ENCODE results near the gene METTL26. TPM values are rescaled to one million over a fixed set of nuclear protein-coding genes. Genes with fewer than 3 reads are reported as not detected.

The METTL26 gene
- total RNA-seq, 1 experiment from 2014 or later = 115 TPM

DNA sequence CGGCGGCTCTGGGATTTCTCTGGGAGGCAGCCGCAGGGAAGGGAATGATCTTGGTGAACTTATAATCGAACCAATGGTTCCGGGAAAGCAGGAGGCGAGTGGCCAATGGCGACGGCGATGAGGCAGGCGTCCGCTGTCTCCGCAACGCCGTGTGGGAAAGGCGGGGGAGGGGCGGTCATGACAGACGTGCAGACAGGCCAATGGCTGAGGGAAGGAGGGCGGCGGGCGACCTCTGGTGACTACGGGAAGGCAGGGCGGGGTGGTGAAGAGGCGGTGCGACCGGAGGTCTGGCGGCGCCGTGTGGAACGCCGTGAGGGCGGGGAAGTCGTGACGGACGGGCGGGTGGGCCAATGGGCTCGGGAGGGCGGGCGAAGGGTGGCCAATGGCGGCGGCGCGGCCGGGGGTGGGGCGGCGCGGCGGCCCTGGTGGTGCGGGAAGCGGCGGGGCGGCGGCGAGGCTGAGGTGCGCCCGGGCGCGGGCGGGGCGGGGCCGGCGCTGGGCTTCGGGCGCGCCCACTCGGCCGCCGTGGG, 46.4 kb downstream of the METTL26 start, which contains the start of gene RAB40C:
Gene RAB40C (plus strand): TSS at position 409 of the 530 bp plus-strand sequence. CDS start 226 bp downstream, outside the sequence.
- POLR2A ChIA-PET = no interaction called here
- ATAC-seq (peak; percentile 91), DNase-seq (ENCODE audit: low spot score) (peak; percentile 98)
- H3K4me1 Mint-ChIP-seq = peaks cover 20% of the 10 kb centered on the region
- H3K27ac Mint-ChIP-seq = peak within 1 kb of the TSS; percentile 100
- peaks cover 44% of the 10 kb centered on the region for H3K27me3 Mint-ChIP-seq (ENCODE audit: low read depth)
- TF ChIP-seq, protein P1, sequence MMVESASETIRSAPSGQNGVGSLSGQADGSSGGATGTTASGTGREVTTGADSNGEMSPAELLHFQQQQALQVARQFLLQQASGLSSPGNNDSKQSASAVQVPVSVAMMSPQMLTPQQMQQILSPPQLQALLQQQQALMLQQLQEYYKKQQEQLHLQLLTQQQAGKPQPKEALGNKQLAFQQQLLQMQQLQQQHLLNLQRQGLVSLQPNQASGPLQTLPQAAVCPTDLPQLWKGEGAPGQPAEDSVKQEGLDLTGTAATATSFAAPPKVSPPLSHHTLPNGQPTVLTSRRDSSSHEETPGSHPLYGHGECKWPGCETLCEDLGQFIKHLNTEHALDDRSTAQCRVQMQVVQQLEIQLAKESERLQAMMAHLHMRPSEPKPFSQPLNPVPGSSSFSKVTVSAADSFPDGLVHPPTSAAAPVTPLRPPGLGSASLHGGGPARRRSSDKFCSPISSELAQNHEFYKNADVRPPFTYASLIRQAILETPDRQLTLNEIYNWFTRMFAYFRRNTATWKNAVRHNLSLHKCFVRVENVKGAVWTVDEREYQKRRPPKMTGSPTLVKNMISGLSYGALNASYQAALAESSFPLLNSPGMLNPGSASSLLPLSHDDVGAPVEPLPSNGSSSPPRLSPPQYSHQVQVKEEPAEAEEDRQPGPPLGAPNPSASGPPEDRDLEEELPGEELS (CRISPR knock-in tag; IDR thresholded peaks at IDR 0.05) = no peak
- TF ChIP-seq TCF7 (CRISPR knock-in tag; IDR thresholded peaks at IDR 0.05; ENCODE audit: low read depth) = no peak
- no peak for TF ChIP-seq ZBTB21 (CRISPR knock-in tag; IDR thresholded peaks at IDR 0.05; ENCODE audit: borderline replicate concordance)
- TF ChIP-seq NFYB (CRISPR knock-in tag; conservative IDR thresholded peaks at IDR 0.05; ENCODE audit: low read depth) = peak; percentile 90
- TF ChIP-seq, protein P2, sequence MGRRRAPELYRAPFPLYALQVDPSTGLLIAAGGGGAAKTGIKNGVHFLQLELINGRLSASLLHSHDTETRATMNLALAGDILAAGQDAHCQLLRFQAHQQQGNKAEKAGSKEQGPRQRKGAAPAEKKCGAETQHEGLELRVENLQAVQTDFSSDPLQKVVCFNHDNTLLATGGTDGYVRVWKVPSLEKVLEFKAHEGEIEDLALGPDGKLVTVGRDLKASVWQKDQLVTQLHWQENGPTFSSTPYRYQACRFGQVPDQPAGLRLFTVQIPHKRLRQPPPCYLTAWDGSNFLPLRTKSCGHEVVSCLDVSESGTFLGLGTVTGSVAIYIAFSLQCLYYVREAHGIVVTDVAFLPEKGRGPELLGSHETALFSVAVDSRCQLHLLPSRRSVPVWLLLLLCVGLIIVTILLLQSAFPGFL (CRISPR knock-in tag; IDR thresholded peaks at IDR 0.05; ENCODE audit: borderline replicate concordance) = no peak
- TF ChIP-seq ZNF138 (CRISPR knock-in tag; conservative IDR thresholded peaks at IDR 0.05) = no peak
- TF ChIP-seq SP1 (CRISPR knock-in tag; conservative IDR thresholded peaks at IDR 0.05) = peak; percentile 49
- TF ChIP-seq SMAD3 (CRISPR knock-in tag; IDR thresholded peaks at IDR 0.05; ENCODE audit: borderline replicate concordance) = no peak
- TF ChIP-seq, protein P3, sequence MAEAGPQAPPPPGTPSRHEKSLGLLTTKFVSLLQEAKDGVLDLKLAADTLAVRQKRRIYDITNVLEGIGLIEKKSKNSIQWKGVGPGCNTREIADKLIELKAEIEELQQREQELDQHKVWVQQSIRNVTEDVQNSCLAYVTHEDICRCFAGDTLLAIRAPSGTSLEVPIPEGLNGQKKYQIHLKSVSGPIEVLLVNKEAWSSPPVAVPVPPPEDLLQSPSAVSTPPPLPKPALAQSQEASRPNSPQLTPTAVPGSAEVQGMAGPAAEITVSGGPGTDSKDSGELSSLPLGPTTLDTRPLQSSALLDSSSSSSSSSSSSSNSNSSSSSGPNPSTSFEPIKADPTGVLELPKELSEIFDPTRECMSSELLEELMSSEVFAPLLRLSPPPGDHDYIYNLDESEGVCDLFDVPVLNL (CRISPR knock-in tag; IDR thresholded peaks at IDR 0.05; ENCODE audit: borderline replicate concordance, low read depth) = no peak
- TF ChIP-seq NR3C1 (CRISPR knock-in tag; conservative IDR thresholded peaks at IDR 0.05; ENCODE audit: low read depth) = no peak
- peaks cover 2% of the 10 kb centered on the region for H3K36me3 Mint-ChIP-seq
- CTCF ChIA-PET = interaction anchor here (0.9 to 1.6 kb wide), 10 partner anchors 10 to 78 kb away, joined by 3 to 7 read pairs (median 4); partner anchors contain the start of genes RHOT2 and WDR90
- no peaks in the 10 kb centered on the region for H3K9me3 Mint-ChIP-seq
- peak within 1 kb of the TSS; percentile 98 for H3K4me3 Mint-ChIP-seq

DNA sequence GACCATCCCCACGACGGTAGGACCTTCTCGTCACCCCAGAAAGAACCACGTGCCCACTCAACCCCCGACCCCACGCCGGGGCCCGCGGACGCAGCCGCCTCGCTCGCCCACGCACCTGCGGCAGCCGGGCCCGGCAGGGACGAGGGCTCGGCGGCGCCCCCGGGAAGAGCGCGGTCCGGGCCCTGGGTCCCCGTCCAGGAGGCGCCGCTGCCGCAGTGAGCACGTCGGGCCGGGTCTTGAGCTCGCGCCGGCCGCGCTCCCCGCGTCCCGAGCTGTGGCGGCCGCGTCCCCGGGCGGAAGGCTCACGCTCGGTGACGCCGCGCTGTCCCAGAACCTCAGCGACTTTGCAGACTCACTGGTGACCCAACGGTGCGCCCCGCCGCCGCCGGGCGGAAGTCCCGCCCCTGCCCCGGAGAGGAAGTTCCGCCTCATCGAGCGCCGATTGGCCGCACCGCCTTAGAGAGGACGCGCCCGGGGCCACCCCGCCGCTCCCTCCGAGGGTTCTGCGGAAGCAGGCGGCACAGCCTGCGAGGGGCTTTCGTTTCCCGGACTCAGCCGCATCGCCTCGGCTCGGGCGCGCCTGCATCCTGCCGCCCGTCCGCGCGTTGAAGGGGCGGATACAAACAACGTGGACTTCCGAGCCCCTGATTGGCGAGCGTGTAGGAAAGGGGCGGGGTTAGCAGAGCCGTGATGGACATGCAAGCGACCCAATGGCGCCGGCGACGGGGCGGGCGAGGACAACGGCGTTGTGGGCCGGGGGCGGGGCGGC, 47.0 kb downstream of the METTL26 start:
- ATAC-seq (peak; percentile 75), DNase-seq (ENCODE audit: low spot score) (peak; percentile 96)
- Mint-ChIP-seq H3K4me1 (peaks cover 20% of the 10 kb centered on the region), H3K36me3 (peaks cover 2% of the 10 kb centered on the region), H3K27me3 (ENCODE audit: low read depth) (peaks cover 44% of the 10 kb centered on the region), H3K9me3 (no peaks in the 10 kb centered on the region), H3K27ac (peak overlapping the region; percentile 100), H3K4me3 (peak overlapping the region; percentile 98)
- POLR2A ChIA-PET = no interaction called here
- CTCF ChIA-PET = interaction anchor here (0.6 to 2.3 kb wide), 6 partner anchors 10 to 93 kb away, joined by 3 to 7 read pairs (median 5); no protein-coding TSS in a partner anchor
- TF ChIP-seq NR3C1 (CRISPR knock-in tag; conservative IDR thresholded peaks at IDR 0.05; ENCODE audit: low read depth) (no peak), ZNF416 (CRISPR knock-in tag; IDR thresholded peaks at IDR 0.05) (no peak), SOX15 (CRISPR knock-in tag; IDR thresholded peaks at IDR 0.05) (no peak), FOXP1 (CRISPR knock-in tag; IDR thresholded peaks at IDR 0.05; ENCODE audit: borderline replicate concordance) (peak; percentile 62; the same call in 1 of the 2 replicates), ZNF396 (CRISPR knock-in tag; IDR thresholded peaks at IDR 0.05; ENCODE audit: borderline replicate concordance) (no peak), TCF7 (CRISPR knock-in tag; IDR thresholded peaks at IDR 0.05; ENCODE audit: low read depth) (no peak), ZNF263 (CRISPR knock-in tag; IDR thresholded peaks at IDR 0.05; ENCODE audit: low read depth) (no peak), CBFB (CRISPR knock-in tag; IDR thresholded peaks at IDR 0.05; ENCODE audit: low read depth) (no peak), SP1 (CRISPR knock-in tag; conservative IDR thresholded peaks at IDR 0.05) (peak; percentile 62)
- TF ChIP-seq, protein P4, sequence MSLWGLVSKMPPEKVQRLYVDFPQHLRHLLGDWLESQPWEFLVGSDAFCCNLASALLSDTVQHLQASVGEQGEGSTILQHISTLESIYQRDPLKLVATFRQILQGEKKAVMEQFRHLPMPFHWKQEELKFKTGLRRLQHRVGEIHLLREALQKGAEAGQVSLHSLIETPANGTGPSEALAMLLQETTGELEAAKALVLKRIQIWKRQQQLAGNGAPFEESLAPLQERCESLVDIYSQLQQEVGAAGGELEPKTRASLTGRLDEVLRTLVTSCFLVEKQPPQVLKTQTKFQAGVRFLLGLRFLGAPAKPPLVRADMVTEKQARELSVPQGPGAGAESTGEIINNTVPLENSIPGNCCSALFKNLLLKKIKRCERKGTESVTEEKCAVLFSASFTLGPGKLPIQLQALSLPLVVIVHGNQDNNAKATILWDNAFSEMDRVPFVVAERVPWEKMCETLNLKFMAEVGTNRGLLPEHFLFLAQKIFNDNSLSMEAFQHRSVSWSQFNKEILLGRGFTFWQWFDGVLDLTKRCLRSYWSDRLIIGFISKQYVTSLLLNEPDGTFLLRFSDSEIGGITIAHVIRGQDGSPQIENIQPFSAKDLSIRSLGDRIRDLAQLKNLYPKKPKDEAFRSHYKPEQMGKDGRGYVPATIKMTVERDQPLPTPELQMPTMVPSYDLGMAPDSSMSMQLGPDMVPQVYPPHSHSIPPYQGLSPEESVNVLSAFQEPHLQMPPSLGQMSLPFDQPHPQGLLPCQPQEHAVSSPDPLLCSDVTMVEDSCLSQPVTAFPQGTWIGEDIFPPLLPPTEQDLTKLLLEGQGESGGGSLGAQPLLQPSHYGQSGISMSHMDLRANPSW (CRISPR knock-in tag; conservative IDR thresholded peaks at IDR 0.05; ENCODE audit: low read depth) = no peak
- TF ChIP-seq, protein P5, sequence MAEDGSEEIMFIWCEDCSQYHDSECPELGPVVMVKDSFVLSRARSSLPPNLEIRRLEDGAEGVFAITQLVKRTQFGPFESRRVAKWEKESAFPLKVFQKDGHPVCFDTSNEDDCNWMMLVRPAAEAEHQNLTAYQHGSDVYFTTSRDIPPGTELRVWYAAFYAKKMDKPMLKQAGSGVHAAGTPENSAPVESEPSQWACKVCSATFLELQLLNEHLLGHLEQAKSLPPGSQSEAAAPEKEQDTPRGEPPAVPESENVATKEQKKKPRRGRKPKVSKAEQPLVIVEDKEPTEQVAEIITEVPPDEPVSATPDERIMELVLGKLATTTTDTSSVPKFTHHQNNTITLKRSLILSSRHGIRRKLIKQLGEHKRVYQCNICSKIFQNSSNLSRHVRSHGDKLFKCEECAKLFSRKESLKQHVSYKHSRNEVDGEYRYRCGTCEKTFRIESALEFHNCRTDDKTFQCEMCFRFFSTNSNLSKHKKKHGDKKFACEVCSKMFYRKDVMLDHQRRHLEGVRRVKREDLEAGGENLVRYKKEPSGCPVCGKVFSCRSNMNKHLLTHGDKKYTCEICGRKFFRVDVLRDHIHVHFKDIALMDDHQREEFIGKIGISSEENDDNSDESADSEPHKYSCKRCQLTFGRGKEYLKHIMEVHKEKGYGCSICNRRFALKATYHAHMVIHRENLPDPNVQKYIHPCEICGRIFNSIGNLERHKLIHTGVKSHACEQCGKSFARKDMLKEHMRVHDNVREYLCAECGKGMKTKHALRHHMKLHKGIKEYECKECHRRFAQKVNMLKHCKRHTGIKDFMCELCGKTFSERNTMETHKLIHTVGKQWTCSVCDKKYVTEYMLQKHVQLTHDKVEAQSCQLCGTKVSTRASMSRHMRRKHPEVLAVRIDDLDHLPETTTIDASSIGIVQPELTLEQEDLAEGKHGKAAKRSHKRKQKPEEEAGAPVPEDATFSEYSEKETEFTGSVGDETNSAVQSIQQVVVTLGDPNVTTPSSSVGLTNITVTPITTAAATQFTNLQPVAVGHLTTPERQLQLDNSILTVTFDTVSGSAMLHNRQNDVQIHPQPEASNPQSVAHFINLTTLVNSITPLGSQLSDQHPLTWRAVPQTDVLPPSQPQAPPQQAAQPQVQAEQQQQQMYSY (CRISPR knock-in tag; IDR thresholded peaks at IDR 0.05) = no peak; the same call in 1 of the 2 replicates
- TF ChIP-seq, protein P6, sequence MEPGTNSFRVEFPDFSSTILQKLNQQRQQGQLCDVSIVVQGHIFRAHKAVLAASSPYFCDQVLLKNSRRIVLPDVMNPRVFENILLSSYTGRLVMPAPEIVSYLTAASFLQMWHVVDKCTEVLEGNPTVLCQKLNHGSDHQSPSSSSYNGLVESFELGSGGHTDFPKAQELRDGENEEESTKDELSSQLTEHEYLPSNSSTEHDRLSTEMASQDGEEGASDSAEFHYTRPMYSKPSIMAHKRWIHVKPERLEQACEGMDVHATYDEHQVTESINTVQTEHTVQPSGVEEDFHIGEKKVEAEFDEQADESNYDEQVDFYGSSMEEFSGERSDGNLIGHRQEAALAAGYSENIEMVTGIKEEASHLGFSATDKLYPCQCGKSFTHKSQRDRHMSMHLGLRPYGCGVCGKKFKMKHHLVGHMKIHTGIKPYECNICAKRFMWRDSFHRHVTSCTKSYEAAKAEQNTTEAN (CRISPR knock-in tag; IDR thresholded peaks at IDR 0.05) = no peak

Data from WTC11 (cell line).